H9 (cell line): ENCODE data around the gene CDK14. TPM values are rescaled to one million over a fixed set of nuclear protein-coding genes. Genes with fewer than 3 reads are reported as not detected.

Experiments used
- DNase-seq: peaks from one replicate; pipeline ENCODE4 v3.0.0-alpha.2; 2017
- H2AFZ ChIP-seq: one replicate; pipeline ENCODE4 v1.6.1; 2013; ENCODE audit warnings: mild to moderate bottlenecking, low read length, control low read depth, moderate library complexity
- H2AK5ac ChIP-seq: 2 replicates; pipeline ENCODE4 v1.6.1; 2013; ENCODE audit warnings: low read length, control low read depth, mixed read lengths; ENCODE audit not compliant: insufficient read length
- H2BK120ac ChIP-seq: one replicate; pipeline ENCODE4 v1.6.1; 2013; ENCODE audit warnings: low read depth, mild to moderate bottlenecking, low read length, control low read depth, inconsistent platforms; ENCODE audit not compliant: poor library complexity, severe bottlenecking
- H2BK12ac ChIP-seq: 2 replicates; pipeline ENCODE4 v1.6.1; 2013; ENCODE audit warnings: low read length, control low read depth, mixed read lengths, low read depth; ENCODE audit not compliant: insufficient read length
- H2BK15ac ChIP-seq: 2 replicates; pipeline ENCODE4 v1.6.1; 2013; ENCODE audit warnings: low read depth, low read length, control low read depth
- H2BK20ac ChIP-seq: one replicate; pipeline ENCODE4 v1.6.1; 2013; ENCODE audit warnings: low read depth, mild to moderate bottlenecking, low read length, control low read depth, inconsistent platforms; ENCODE audit not compliant: poor library complexity, severe bottlenecking
- H2BK5ac ChIP-seq: 2 replicates; pipeline ENCODE4 v1.6.1; 2013; ENCODE audit warnings: low read length, control low read depth, mixed read lengths; ENCODE audit not compliant: insufficient read length
- H3K14ac ChIP-seq: 2 replicates; pipeline ENCODE4 v1.6.1; 2013; ENCODE audit warnings: low read length, control low read depth; ENCODE audit not compliant: insufficient read depth
- H3K18ac ChIP-seq: 2 replicates; pipeline ENCODE4 v1.6.1; 2013; ENCODE audit warnings: low read depth, mild to moderate bottlenecking, mixed read lengths, low read length, control low read depth; ENCODE audit not compliant: insufficient read length
- H3K23ac ChIP-seq: 2 replicates; pipeline ENCODE4 v1.6.1; 2013; ENCODE audit warnings: low read length, control low read depth, mixed read lengths, low read depth; ENCODE audit not compliant: insufficient read length
- H3K23me2 ChIP-seq: 2 replicates; pipeline ENCODE4 v1.6.1; 2013; ENCODE audit warnings: low read depth, mild to moderate bottlenecking, mixed read lengths, low read length, control low read depth; ENCODE audit not compliant: insufficient read length, poor library complexity, severe bottlenecking
- H3K27ac ChIP-seq: 2 replicates; pipeline ENCODE4 v1.5.1; 2013; ENCODE audit warnings: low read length, control low read depth, mixed read lengths, low read depth; ENCODE audit not compliant: insufficient read length
- H3K27me3 ChIP-seq: 2 replicates; pipeline ENCODE4 v1.6.1; 2013; ENCODE audit warnings: low read length, control low read depth, inconsistent platforms; ENCODE audit not compliant: insufficient read depth
- H3K4ac ChIP-seq: 2 replicates; pipeline ENCODE4 v1.6.1; 2013; ENCODE audit warnings: low read depth, mild to moderate bottlenecking, control low read depth, inconsistent platforms, low read length, moderate library complexity
- H3K4me1 ChIP-seq: 2 replicates; pipeline ENCODE4 v1.6.1; 2013; ENCODE audit warnings: low read length, control low read depth, inconsistent platforms; ENCODE audit not compliant: insufficient read depth
- H3K4me2 ChIP-seq: 2 replicates; pipeline ENCODE4 v1.6.1; 2013; ENCODE audit warnings: low read length, control low read depth, mixed read lengths; ENCODE audit not compliant: insufficient read length, insufficient read depth
- H3K56ac ChIP-seq: 2 replicates; pipeline ENCODE4 v1.6.1; 2013; ENCODE audit warnings: low read depth, mild to moderate bottlenecking, mixed read lengths, low read length, control low read depth; ENCODE audit not compliant: insufficient read length
- H3K79me1 ChIP-seq: 2 replicates; pipeline ENCODE4 v1.6.1; 2013; ENCODE audit warnings: low read depth, mild to moderate bottlenecking, moderate library complexity, low read length, control low read depth, inconsistent platforms; ENCODE audit not compliant: insufficient read depth, poor library complexity, severe bottlenecking
- H3K79me2 ChIP-seq: 2 replicates; pipeline ENCODE4 v1.6.1; 2013; ENCODE audit warnings: low read length, control low read depth, inconsistent platforms; ENCODE audit not compliant: insufficient read depth
- H3K9ac ChIP-seq: 2 replicates; pipeline ENCODE4 v1.6.1; 2013; ENCODE audit warnings: low read length, control low read depth, mixed read lengths; ENCODE audit not compliant: insufficient read length; ENCODE audit errors: extremely low read depth
- H3K9me3 ChIP-seq: one replicate; pipeline ENCODE4 v1.6.1; 2013; ENCODE audit warnings: low read depth, low read length, inconsistent platforms; ENCODE audit not compliant: control insufficient read depth
- H3T11ph ChIP-seq: one replicate; pipeline ENCODE4 v1.6.1; 2013; ENCODE audit warnings: mild to moderate bottlenecking, low read length, control low read depth, inconsistent platforms
- H4K20me1 ChIP-seq: one replicate; pipeline ENCODE4 v1.6.1; 2013; ENCODE audit not compliant: control insufficient read depth, insufficient read length, insufficient read depth
- H4K5ac ChIP-seq: 2 replicates; pipeline ENCODE4 v1.6.1; 2013; ENCODE audit warnings: low read depth, mild to moderate bottlenecking, mixed read lengths, low read length, control low read depth; ENCODE audit not compliant: insufficient read length
- H4K8ac ChIP-seq: replicated peaks from 2 replicates; pipeline ENCODE4 v1.6.1; 2013; ENCODE audit warnings: low read length, control low read depth, mixed read lengths, low read depth; ENCODE audit not compliant: insufficient read length
- H4K91ac ChIP-seq: 2 replicates; pipeline ENCODE4 v1.6.1; 2013; ENCODE audit warnings: low read depth, mild to moderate bottlenecking, moderate library complexity, mixed read lengths, low read length, control low read depth; ENCODE audit not compliant: insufficient read length
- H3K27ac Mint-ChIP-seq, 3 experiments: 2 replicates in 2 of 3; 3 replicates in 1 of 3; pipeline ENCODE4 v1.8.0; 2020 to 2021; ENCODE audit warnings: mixed read lengths in 3 of 3, mild to moderate bottlenecking in 1 of 3, moderate library complexity in 1 of 3
- H3K27me3 Mint-ChIP-seq: 2 replicates; pipeline ENCODE4 v1.8.0; 2021; ENCODE audit warnings: low read depth, mild to moderate bottlenecking, moderate library complexity, mixed read lengths
- H3K36me3 Mint-ChIP-seq, 3 experiments: 2 replicates in 2 of 3; 3 replicates in 1 of 3; pipeline ENCODE4 v1.8.0; 2020 to 2021; ENCODE audit warnings: low read depth in 3 of 3, mixed read lengths in 3 of 3; ENCODE audit not compliant: insufficient read depth in 1 of 3
- H3K4me1 Mint-ChIP-seq, 2 experiments: 2 replicates each; pipeline ENCODE4 v1.8.0; 2020; ENCODE audit warnings: mixed read lengths in 2 of 2
- H3K4me3 Mint-ChIP-seq, 2 experiments: 2 replicates in 1 of 2; 3 replicates in 1 of 2; pipeline ENCODE4 v1.8.0; 2020 to 2021; ENCODE audit warnings: mild to moderate bottlenecking in 2 of 2, mixed read lengths in 2 of 2, moderate library complexity in 1 of 2
- H3K9me3 Mint-ChIP-seq, 2 experiments: 2 replicates in 1 of 2; 3 replicates in 1 of 2; pipeline ENCODE4 v1.8.0; 2020; ENCODE audit warnings: mild to moderate bottlenecking in 2 of 2, mixed read lengths in 2 of 2, moderate library complexity in 1 of 2
- CTCF ChIP-seq: fragments of 200-600 bp; sonication (generic); conservative IDR thresholded peaks from 3 replicates; pipeline ENCODE4 v1.8.0; 2021; ENCODE audit warnings: antibody characterized with exemption, mild to moderate bottlenecking
- WGBS: extraction: QIAGEN DNeasy Blood & Tissue Kit; methylation state at CpG from one replicate; pipeline ENCODE4 v1.1.7; 2013; ENCODE audit warnings: missing lambda C conversion rate, low lambda C conversion rate, mixed read lengths; ENCODE audit not compliant: insufficient read length; ENCODE audit errors: extremely low coverage; 5-methylcytosine and 5-hydroxymethylcytosine counted together
- total RNA-seq: library from RNA; stranded (reverse); gene quantifications from 2 replicates; pipeline ENCODE4 v1.2.1, GENCODE V29; 2021

Gene CDK14
- total RNA-seq, 1 experiment from 2014 or later, result 23.9 TPM

- Histone ChIP-seq H4K8ac (no peak overlapping the region), H3K14ac (no peak overlapping the region), H4K5ac (no peak overlapping the region), H3K27me3 (no peaks in the 10 kb centered on the region), H2BK20ac (no peak overlapping the region), H3K23ac (no peak overlapping the region), H3K27ac (no peak overlapping the region), H2BK15ac (no peak overlapping the region), H3K79me1 (no peaks in the 10 kb centered on the region), H2BK5ac (no peak overlapping the region), H3K18ac (no peak overlapping the region), H2AFZ (no peak overlapping the region), H4K20me1 (no peaks in the 10 kb centered on the region), H2BK12ac (no peak overlapping the region), H3K4ac (no peak overlapping the region), H3K4me2 (no peak overlapping the region), H3T11ph (no peak overlapping the region), H3K9me3 (no peaks in the 10 kb centered on the region), H3K4me1 (no peaks in the 10 kb centered on the region; the same call in 1 of the 2 replicates), H3K9ac (no peak overlapping the region), H3K23me2 (no peaks in the 10 kb centered on the region), H4K91ac (no peak overlapping the region), H2BK120ac (no peak overlapping the region), H2AK5ac (no peak overlapping the region), H3K79me2 (peaks cover under 1% of the 10 kb centered on the region; the same call in 1 of the 2 replicates), H3K56ac (no peak overlapping the region)
- Mint-ChIP-seq H3K9me3 (no peaks in the 10 kb centered on the region; a peak in 1 of 5 replicates), H3K27me3 (no peaks in the 10 kb centered on the region), H3K36me3 (no peaks in the 10 kb centered on the region), H3K27ac (no peak overlapping the region), H3K4me1 (peaks cover 5 to 10% of the 10 kb centered on the region in 2 experiments), H3K4me3 (no peak overlapping the region)
- DNase-seq, result no peak
- no peak for TF ChIP-seq CTCF
- no CpG with 5 or more reads among the region's 1 CpG for WGBS
These were observed 73.4 kb downstream of the CDK14 start for GRCh38 chr7:90669492-90669891.
